ENCODE results near the gene BACE2.

BACE2 gene

DNA sequence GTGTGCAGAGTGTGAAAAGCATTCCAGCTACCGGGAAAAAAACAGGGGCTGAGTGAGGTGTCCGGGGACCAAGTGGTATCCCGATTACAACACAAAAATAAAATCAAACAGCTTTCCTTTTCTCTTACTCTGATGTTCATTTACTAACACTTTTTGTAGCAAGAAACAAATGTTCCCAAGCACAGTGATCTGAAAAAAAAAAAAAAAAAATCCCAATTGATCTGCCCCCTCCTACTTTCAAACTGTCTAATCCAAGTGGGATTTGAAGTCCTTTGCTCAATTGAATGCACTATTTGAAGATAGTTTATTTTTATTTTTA lies 1.3 kb downstream of the BACE2 start:
- Histone ChIP-seq H3K27me3 (ENCODE audit: insufficient read depth, poor library complexity, severe bottlenecking) (peaks cover 29% of the 10 kb centered on the region), H3K27ac (replicated peaks) (no peak overlapping the region), H3K4me3 (replicated peaks; ENCODE audit: insufficient read depth, low read length) (no peak overlapping the region)
- TF ChIP-seq GABPA (IDR thresholded peaks at IDR 0.05; ENCODE audit: low read depth) (no peak), SPI1 (IDR thresholded peaks at IDR 0.05; ENCODE audit: borderline replicate concordance, low read depth) (no peak)
- TF ChIP-seq, protein P1, sequence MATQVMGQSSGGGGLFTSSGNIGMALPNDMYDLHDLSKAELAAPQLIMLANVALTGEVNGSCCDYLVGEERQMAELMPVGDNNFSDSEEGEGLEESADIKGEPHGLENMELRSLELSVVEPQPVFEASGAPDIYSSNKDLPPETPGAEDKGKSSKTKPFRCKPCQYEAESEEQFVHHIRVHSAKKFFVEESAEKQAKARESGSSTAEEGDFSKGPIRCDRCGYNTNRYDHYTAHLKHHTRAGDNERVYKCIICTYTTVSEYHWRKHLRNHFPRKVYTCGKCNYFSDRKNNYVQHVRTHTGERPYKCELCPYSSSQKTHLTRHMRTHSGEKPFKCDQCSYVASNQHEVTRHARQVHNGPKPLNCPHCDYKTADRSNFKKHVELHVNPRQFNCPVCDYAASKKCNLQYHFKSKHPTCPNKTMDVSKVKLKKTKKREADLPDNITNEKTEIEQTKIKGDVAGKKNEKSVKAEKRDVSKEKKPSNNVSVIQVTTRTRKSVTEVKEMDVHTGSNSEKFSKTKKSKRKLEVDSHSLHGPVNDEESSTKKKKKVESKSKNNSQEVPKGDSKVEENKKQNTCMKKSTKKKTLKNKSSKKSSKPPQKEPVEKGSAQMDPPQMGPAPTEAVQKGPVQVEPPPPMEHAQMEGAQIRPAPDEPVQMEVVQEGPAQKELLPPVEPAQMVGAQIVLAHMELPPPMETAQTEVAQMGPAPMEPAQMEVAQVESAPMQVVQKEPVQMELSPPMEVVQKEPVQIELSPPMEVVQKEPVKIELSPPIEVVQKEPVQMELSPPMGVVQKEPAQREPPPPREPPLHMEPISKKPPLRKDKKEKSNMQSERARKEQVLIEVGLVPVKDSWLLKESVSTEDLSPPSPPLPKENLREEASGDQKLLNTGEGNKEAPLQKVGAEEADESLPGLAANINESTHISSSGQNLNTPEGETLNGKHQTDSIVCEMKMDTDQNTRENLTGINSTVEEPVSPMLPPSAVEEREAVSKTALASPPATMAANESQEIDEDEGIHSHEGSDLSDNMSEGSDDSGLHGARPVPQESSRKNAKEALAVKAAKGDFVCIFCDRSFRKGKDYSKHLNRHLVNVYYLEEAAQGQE (IDR thresholded peaks at IDR 0.05; ENCODE audit: insufficient replicate concordance, low read depth) = no peak
- TF ChIP-seq, protein P2, sequence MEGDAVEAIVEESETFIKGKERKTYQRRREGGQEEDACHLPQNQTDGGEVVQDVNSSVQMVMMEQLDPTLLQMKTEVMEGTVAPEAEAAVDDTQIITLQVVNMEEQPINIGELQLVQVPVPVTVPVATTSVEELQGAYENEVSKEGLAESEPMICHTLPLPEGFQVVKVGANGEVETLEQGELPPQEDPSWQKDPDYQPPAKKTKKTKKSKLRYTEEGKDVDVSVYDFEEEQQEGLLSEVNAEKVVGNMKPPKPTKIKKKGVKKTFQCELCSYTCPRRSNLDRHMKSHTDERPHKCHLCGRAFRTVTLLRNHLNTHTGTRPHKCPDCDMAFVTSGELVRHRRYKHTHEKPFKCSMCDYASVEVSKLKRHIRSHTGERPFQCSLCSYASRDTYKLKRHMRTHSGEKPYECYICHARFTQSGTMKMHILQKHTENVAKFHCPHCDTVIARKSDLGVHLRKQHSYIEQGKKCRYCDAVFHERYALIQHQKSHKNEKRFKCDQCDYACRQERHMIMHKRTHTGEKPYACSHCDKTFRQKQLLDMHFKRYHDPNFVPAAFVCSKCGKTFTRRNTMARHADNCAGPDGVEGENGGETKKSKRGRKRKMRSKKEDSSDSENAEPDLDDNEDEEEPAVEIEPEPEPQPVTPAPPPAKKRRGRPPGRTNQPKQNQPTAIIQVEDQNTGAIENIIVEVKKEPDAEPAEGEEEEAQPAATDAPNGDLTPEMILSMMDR (IDR thresholded peaks at IDR 0.05; ENCODE audit: insufficient read depth, low read length) = no peak
- no peak for DNase-seq (ENCODE audit: low read depth in 1 of 2, low spot score in 1 of 2)

DNA sequence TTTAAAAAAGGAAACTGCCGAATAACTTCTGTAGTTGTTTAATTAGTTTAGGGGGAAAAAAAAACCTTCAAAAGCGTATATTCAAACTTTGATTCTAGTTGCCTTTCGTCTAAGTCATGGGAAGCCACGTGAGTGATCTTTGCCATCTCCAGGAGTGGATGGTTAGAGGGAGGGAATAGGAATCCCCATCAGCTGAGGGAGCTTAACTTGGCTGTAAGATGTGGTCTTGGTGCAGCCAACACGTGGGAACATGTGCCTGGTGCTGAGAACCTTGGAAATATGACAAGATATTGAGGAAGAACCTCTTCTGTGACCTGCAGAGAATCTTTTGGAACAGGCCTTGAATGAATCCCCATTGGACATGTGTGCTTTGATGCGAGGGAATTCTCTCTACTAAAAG lies 1.7 kb downstream of the BACE2 start:
- DNase-seq (ENCODE audit: low read depth in 1 of 2, low spot score in 1 of 2) = no peak
- H3K27ac ChIP-seq (replicated peaks) = no peak overlapping the region
- TF ChIP-seq, protein P2 (IDR thresholded peaks at IDR 0.05; ENCODE audit: insufficient read depth, low read length) = no peak
- TF ChIP-seq GABPA (IDR thresholded peaks at IDR 0.05; ENCODE audit: low read depth) = no peak
- TF ChIP-seq POLR2AphosphoS5 (IDR thresholded peaks at IDR 0.05; ENCODE audit: low read depth) = no peak
- TF ChIP-seq, protein P1 (IDR thresholded peaks at IDR 0.05; ENCODE audit: insufficient replicate concordance, low read depth) = no peak
- no peak for TF ChIP-seq SPI1 (IDR thresholded peaks at IDR 0.05; ENCODE audit: borderline replicate concordance, low read depth)
- H3K27me3 ChIP-seq (ENCODE audit: insufficient read depth, poor library complexity, severe bottlenecking) = peaks cover 29% of the 10 kb centered on the region
- H3K4me3 ChIP-seq (replicated peaks; ENCODE audit: insufficient read depth, low read length) = no peak overlapping the region

DNA sequence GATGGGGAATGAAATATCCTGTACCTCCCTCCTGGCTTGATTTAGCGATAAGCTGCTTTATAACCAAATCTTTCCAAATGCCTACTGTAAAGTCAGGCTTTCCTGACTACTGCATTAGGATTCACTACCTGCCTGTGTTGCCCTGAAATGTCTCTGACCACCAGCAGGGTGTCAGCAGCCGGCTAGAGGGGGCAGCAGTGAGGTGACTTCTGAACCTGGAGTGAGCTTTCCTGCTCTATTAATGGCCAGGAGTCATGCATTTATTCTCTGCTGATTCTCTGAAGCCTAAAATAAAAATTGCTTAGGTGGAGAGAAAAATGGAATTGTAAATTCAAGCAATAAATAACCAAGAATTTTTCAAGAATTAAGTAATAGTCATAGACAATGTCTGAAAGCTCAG lies 2.5 kb downstream of the BACE2 start:
- peak in 1 of 2 experiments; percentile 5 for DNase-seq (ENCODE audit: low read depth in 1 of 2, low spot score in 1 of 2)
- Histone ChIP-seq H3K27me3 (ENCODE audit: insufficient read depth, poor library complexity, severe bottlenecking) (peaks cover 29% of the 10 kb centered on the region), H3K4me3 (replicated peaks; ENCODE audit: insufficient read depth, low read length) (no peak overlapping the region), H3K27ac (replicated peaks) (no peak overlapping the region)
- TF ChIP-seq GABPA (IDR thresholded peaks at IDR 0.05; ENCODE audit: low read depth) = no peak
- TF ChIP-seq POLR2AphosphoS5 (IDR thresholded peaks at IDR 0.05; ENCODE audit: low read depth) = no peak
- TF ChIP-seq SPI1 (IDR thresholded peaks at IDR 0.05; ENCODE audit: borderline replicate concordance, low read depth) = no peak
- TF ChIP-seq, protein P1 (IDR thresholded peaks at IDR 0.05; ENCODE audit: insufficient replicate concordance, low read depth) = no peak
- TF ChIP-seq, protein P2 (IDR thresholded peaks at IDR 0.05; ENCODE audit: insufficient read depth, low read length) = peak; percentile 28
